ENCODE measurements around the gene QDPR. TPM values are rescaled to one million over a fixed set of nuclear protein-coding genes. Genes with fewer than 3 reads are reported as not detected.

QDPR gene
- total and polyA plus RNA-seq, 2 experiments from 2014 or later, result 80.7 to 115 TPM

GRCh38 chr4:17477774-17478472 is 34.0 kb downstream of the QDPR start:
- TF ChIP-seq CTCF (IDR thresholded peaks at IDR 0.05; ENCODE audit: low read depth, low read length), result no peak
- Histone ChIP-seq H3K27ac (no peak overlapping the region), H3K4me1 (ENCODE audit: low read depth) (no peaks in the 10 kb centered on the region), H3K36me3 (no peaks in the 10 kb centered on the region), H3K4me3 (no peak overlapping the region), H3K9me3 (ENCODE audit: low read depth) (no peaks in the 10 kb centered on the region), H3K27me3 (no peaks in the 10 kb centered on the region)
- no peak for DNase-seq (ENCODE audit: low read depth in 1 of 2, low spot score in 1 of 2)

GRCh38 chr4:17476853-17477252 is 35.0 kb downstream of the QDPR start:
- H3K27me3 ChIP-seq, result no peaks in the 10 kb centered on the region
- no peaks in the 10 kb centered on the region for H3K4me1 ChIP-seq (ENCODE audit: low read depth)
- DNase-seq (ENCODE audit: low read depth in 1 of 2, low spot score in 1 of 2), result no peak
- H3K9me3 ChIP-seq (ENCODE audit: low read depth), result no peaks in the 10 kb centered on the region
- no peak overlapping the region for H3K27ac ChIP-seq
- H3K4me3 ChIP-seq, result no peak overlapping the region
- no peaks in the 10 kb centered on the region for H3K36me3 ChIP-seq
- no peak for TF ChIP-seq CTCF (IDR thresholded peaks at IDR 0.05; ENCODE audit: low read depth, low read length)

- H3K4me1 ChIP-seq (ENCODE audit: low read depth), result no peaks in the 10 kb centered on the region
- no peak for TF ChIP-seq CTCF (IDR thresholded peaks at IDR 0.05; ENCODE audit: low read depth, low read length)
- no peak overlapping the region for H3K27ac ChIP-seq
- no peaks in the 10 kb centered on the region for H3K36me3 ChIP-seq
- no peak overlapping the region for H3K4me3 ChIP-seq
- H3K27me3 ChIP-seq, result no peaks in the 10 kb centered on the region
- no peaks in the 10 kb centered on the region for H3K9me3 ChIP-seq (ENCODE audit: low read depth)
- DNase-seq (ENCODE audit: low read depth in 1 of 2, low spot score in 1 of 2), result peak in 1 of 2 donors; percentile 47
Observed at GRCh38 chr4:17475481-17475880, 36.4 kb downstream of the QDPR start.

GRCh38 chr4:17469931-17470674 is 41.8 kb downstream of the QDPR start:
- Histone ChIP-seq H3K27me3 (no peaks in the 10 kb centered on the region), H3K4me3 (no peak overlapping the region), H3K27ac (peak overlapping the region; percentile 49), H3K36me3 (no peaks in the 10 kb centered on the region), H3K4me1 (ENCODE audit: low read depth) (peaks cover 7% of the 10 kb centered on the region), H3K9me3 (ENCODE audit: low read depth) (no peaks in the 10 kb centered on the region)
- DNase-seq (ENCODE audit: low read depth in 1 of 2, low spot score in 1 of 2), result peak; percentile 39 to 42
- TF ChIP-seq CTCF (IDR thresholded peaks at IDR 0.05; ENCODE audit: low read depth, low read length), result no peak

- H3K4me1 ChIP-seq (ENCODE audit: low read depth), result peaks cover 7% of the 10 kb centered on the region
- no peaks in the 10 kb centered on the region for H3K36me3 ChIP-seq
- DNase-seq (ENCODE audit: low read depth in 1 of 2, low spot score in 1 of 2), result peak; percentile 68 to 69
- TF ChIP-seq CTCF (IDR thresholded peaks at IDR 0.05; ENCODE audit: low read depth, low read length), result peak; percentile 43
- H3K4me3 ChIP-seq, result no peak overlapping the region
- no peak overlapping the region for H3K27ac ChIP-seq
- no peaks in the 10 kb centered on the region for H3K27me3 ChIP-seq
- no peaks in the 10 kb centered on the region for H3K9me3 ChIP-seq (ENCODE audit: low read depth)
Observed at GRCh38 chr4:17468619-17469221, 43.2 kb downstream of the QDPR start.
